Measurements from ENCODE around the gene DNER. TPM values are rescaled to one million over a fixed set of nuclear protein-coding genes. Genes with fewer than 3 reads are reported as not detected.
"Not testable (repeated sequence)": the region's sequence is repeated elsewhere in the genome, so short reads cannot be mapped to it uniquely, and the experiment has no call there.

The DNER gene
- total and polyA plus RNA-seq, 12 donors = 49.2 to 309 (median 155) TPM

GRCh38 chr2:229752970-229753729 is 38.8 kb upstream of the DNER start:
- H3K9me3 ChIP-seq (replicated peaks in 1 of 3) = no peaks in the 10 kb centered on the region
- H3K4me3 ChIP-seq = no peak overlapping the region
- no peaks in the 10 kb centered on the region for H3K4me1 ChIP-seq (replicated peaks in 1 of 2)
- TF ChIP-seq POLR2A (IDR thresholded peaks at IDR 0.05) (no peak), CTCF (IDR thresholded peaks at IDR 0.05) (no peak)
- no peaks in the 10 kb centered on the region for H3K27me3 ChIP-seq
- no peak for DNase-seq
- WGBS, 4 donors = 89 to 93% (median 91%) methylated on average over 11 of the region's 11 CpGs
- no peaks in the 10 kb centered on the region for H3K36me3 ChIP-seq (replicated peaks in 1 of 2)
- intact Hi-C loops (cut with DNase I) = no loop called here
- no peak overlapping the region for H3K27ac ChIP-seq

GRCh38 chr2:229749779-229750178 is 35.4 kb upstream of the DNER start:
- Histone ChIP-seq H3K4me1 (replicated peaks in 1 of 2) (no peaks in the 10 kb centered on the region), H3K27me3 (no peaks in the 10 kb centered on the region), H3K27ac (no peak overlapping the region), H3K36me3 (replicated peaks in 1 of 2) (no peaks in the 10 kb centered on the region), H3K9me3 (replicated peaks in 1 of 3) (no peaks in the 10 kb centered on the region), H3K4me3 (no peak overlapping the region)
- intact Hi-C loops (cut with DNase I) = no loop called here
- DNase-seq = no peak
- TF ChIP-seq CTCF (IDR thresholded peaks at IDR 0.05) = no peak
- TF ChIP-seq POLR2A (IDR thresholded peaks at IDR 0.05) = no peak
- whole genome bisulfite sequencing, 4 donors = 86 to 93% (median 90%) methylated on average over 6 of the region's 6 CpGs

GRCh38 chr2:229748950-229749349 is 34.6 kb upstream of the DNER start:
- no peak for TF ChIP-seq POLR2A (IDR thresholded peaks at IDR 0.05)
- no peak for TF ChIP-seq CTCF (IDR thresholded peaks at IDR 0.05)
- no peaks in the 10 kb centered on the region for H3K4me1 ChIP-seq (replicated peaks in 1 of 2)
- H3K36me3 ChIP-seq (replicated peaks in 1 of 2) = no peaks in the 10 kb centered on the region
- no peak overlapping the region for H3K4me3 ChIP-seq
- intact Hi-C loops (cut with DNase I) = no loop called here
- H3K9me3 ChIP-seq (replicated peaks in 1 of 3) = no peaks in the 10 kb centered on the region
- no peak overlapping the region for H3K27ac ChIP-seq
- WGBS, 4 donors = 86 to 93% (median 88%) methylated on average over 3 of the region's 3 CpGs
- no peak for DNase-seq
- no peaks in the 10 kb centered on the region for H3K27me3 ChIP-seq

- 93 to 95% methylated on average over 12 to 31 of the region's 35 CpGs; no CpG with 5 or more reads in 2 of the 4 donors for WGBS, 4 donors
- H3K4me3 ChIP-seq; H3K27me3 ChIP-seq; H3K36me3 ChIP-seq (replicated peaks in 1 of 2); H3K4me1 ChIP-seq (replicated peaks in 1 of 2); intact Hi-C loops (cut with DNase I); DNase-seq; H3K27ac ChIP-seq: not testable (repeated sequence)
- H3K9me3 ChIP-seq (replicated peaks in 1 of 3) = peaks cover 0 to 13% (median 12%) of the 10 kb centered on the region in 3 donors
Measured at GRCh38 chr2:229742691-229743090, 28.3 kb upstream of the DNER start.

GRCh38 chr2:229740279-229740678 is 25.9 kb upstream of the DNER start:
- Histone ChIP-seq H3K4me1 (replicated peaks in 1 of 2) (no peaks in the 10 kb centered on the region), H3K27me3 (no peaks in the 10 kb centered on the region), H3K9me3 (replicated peaks in 1 of 3) (peaks cover 0 to 15% (median 12%) of the 10 kb centered on the region in 3 donors), H3K4me3 (no peak overlapping the region), H3K36me3 (replicated peaks in 1 of 2) (no peaks in the 10 kb centered on the region), H3K27ac (no peak overlapping the region)
- intact Hi-C loops (cut with DNase I) = no loop called here
- no peak for TF ChIP-seq CTCF (IDR thresholded peaks at IDR 0.05)
- no peak for TF ChIP-seq POLR2A (IDR thresholded peaks at IDR 0.05)
- DNase-seq = no peak
- WGBS, 4 donors = 76 to 87% (median 85%) methylated on average over 4 of the region's 4 CpGs
